Spleen (tissue), 11 donors: ENCODE results near the gene RLIM. TPM values are rescaled to one million over a fixed set of nuclear protein-coding genes. Genes with fewer than 3 reads are reported as not detected.

Experiments used
- DNase-seq: peaks from one replicate; pipeline ENCODE4 v3.0.0-alpha.2; 2020
- H3K27ac ChIP-seq, 8 donors: fragments of 200-600 bp; sonication (generic) in 7 of 8; 1 replicate in 4 of 8; 2 replicates in 4 of 8; pipeline versions ENCODE4 v1.5.0 to v1.8.0; 2016 to 2021; ENCODE audit warnings: inconsistent platforms in 4 of 8, mild to moderate bottlenecking in 4 of 8, moderate library complexity in 1 of 8
- H3K27me3 ChIP-seq, 7 donors: fragments of 200-600 bp; sonication (generic) in 6 of 7; replicated peaks in 1 of 7; 1 replicate in 4 of 7; 2 replicates in 3 of 7; pipeline versions ENCODE4 v1.5.0 to v1.8.0; 2016 to 2021; ENCODE audit warnings: inconsistent platforms in 3 of 7, mild to moderate bottlenecking in 1 of 7
- H3K36me3 ChIP-seq, 6 donors: fragments of 200-600 bp; sonication (generic) in 5 of 6; 1 replicate in 4 of 6; 2 replicates in 2 of 6; pipeline versions ENCODE4 v1.5.0 to v1.8.0; 2016 to 2021; ENCODE audit warnings: inconsistent platforms in 2 of 6
- H3K4me1 ChIP-seq, 6 donors: fragments of 200-600 bp; sonication (generic) in 5 of 6; 1 replicate in 3 of 6; 2 replicates in 3 of 6; pipeline versions ENCODE4 v1.5.0 to v1.8.0; 2016 to 2021; ENCODE audit warnings: inconsistent platforms in 3 of 6
- H3K4me3 ChIP-seq, 8 donors: fragments of 200-600 bp; sonication (generic) in 7 of 8; 1 replicate in 4 of 8; 2 replicates in 4 of 8; pipeline versions ENCODE4 v1.5.0 to v1.8.0; 2016 to 2021; ENCODE audit warnings: inconsistent platforms in 4 of 8, mild to moderate bottlenecking in 4 of 8, moderate library complexity in 2 of 8
- H3K9me3 ChIP-seq, 8 donors: fragments of 200-600 bp; sonication (generic) in 7 of 8; 1 replicate in 4 of 8; 2 replicates in 4 of 8; pipeline versions ENCODE4 v1.5.0 to v1.8.0; 2016 to 2021; ENCODE audit warnings: inconsistent platforms in 4 of 8
- POLR2A ChIP-seq, 3 donors: fragments of 450-650 bp; IDR thresholded peaks; one replicate each; pipeline ENCODE4 v1.5.1; 2017; ENCODE audit warnings: antibody characterized with exemption in 3 of 3, mild to moderate bottlenecking in 1 of 3
- POLR2AphosphoS5 ChIP-seq, 3 donors: sonication (generic); formaldehyde crosslinking; IDR thresholded peaks; one replicate each; pipeline ENCODE4 v1.5.1; 2017; ENCODE audit warnings: antibody characterized with exemption in 3 of 3
- WGBS, 5 donors: extraction: QIAGEN DNeasy Blood & Tissue Kit in 3 of 5; methylation state at CpG; one replicate each; pipeline versions ENCODE4 v1.1.5 to v1.1.7; 2013 to 2018; 5-methylcytosine and 5-hydroxymethylcytosine counted together
- intact Hi-C: fragments of 100-400 bp; cut with DNase I; formaldehyde crosslinking; loops from one replicate; pipeline ENCODE4 v1.15.0; 2023; ENCODE audit warnings: low total_unique reads
- polyA plus RNA-seq, 3 donors: library from polyadenylated mRNA; stranded (reverse); fragments of 200-250 nt; gene quantifications; one replicate each; pipeline ENCODE4 v1.2.1, GENCODE V29; 2013
- total RNA-seq, 7 donors: library from RNA; depleted of rRNA in 3 of 7; stranded (reverse); fragments of >200 nt in 3 of 7; fragmentation: NEBNext Ultra II Directional in 4 of 7; extraction: Animal tissue kit (Norgen Biotek cat#: 25700) in 4 of 7; gene quantifications; one replicate each; pipeline versions ENCODE4 v1.1.0 to v1.2.1, GENCODE V29; 2016 to 2021
- TF ChIP-seq, protein P1 (sequence below), 11 experiments: fragments of 200-600 bp in 7 of 11; fragments of 450-650 bp in 4 of 11; sonication (generic) in 4 of 11; IDR thresholded peaks in 8 of 11; conservative IDR thresholded peaks in 3 of 11; 1 replicate in 7 of 11; 2 replicates in 4 of 11; pipeline versions ENCODE4 v1.4.0 to v1.8.0; 2016 to 2021; ENCODE audit warnings: antibody characterized with exemption in 11 of 11, inconsistent platforms in 4 of 11, mild to moderate bottlenecking in 1 of 11
- donor health status: healthy with polysubstance abuse.
- donor health status: DM: no; HTN: no; CAD: no; lungs with moderate emphysema.
- donor health status: DM: no; HTN: no; CAD: no.
- donor health status: Bipolar disorder and iron deficiency.
- donor health status: healthy.
- donor health status: DM: no; HTN: no; CAD: no.
- donor health status: DM: yes; HTN: yes; CAD: no.

RLIM gene
- total and polyA plus RNA-seq, 10 donors: 5.1 to 45.6 (median 37.1) TPM

DNA sequence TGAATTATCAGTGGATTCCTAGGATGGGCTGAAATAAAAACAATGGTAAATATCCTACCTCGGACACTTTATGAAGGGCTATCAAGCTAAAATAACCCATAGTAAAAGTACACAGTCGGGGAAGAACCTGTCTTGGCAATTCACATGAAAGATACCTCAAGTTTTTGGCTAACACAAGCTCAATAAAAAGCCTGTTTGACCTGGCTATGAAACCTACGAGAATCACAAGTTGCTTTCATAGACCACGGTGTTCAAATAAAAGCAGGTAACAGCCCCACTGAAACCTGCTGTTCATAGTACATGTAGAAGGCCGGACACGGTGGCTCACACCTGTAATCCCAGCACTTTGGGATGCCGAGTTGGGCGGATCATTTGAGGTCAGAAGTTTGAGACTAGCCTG, 12.3 kb downstream of the RLIM start:
- Histone ChIP-seq H3K9me3 (no peaks in the 10 kb centered on the region), H3K4me1 (peaks cover 0 to 45% (median 6%) of the 10 kb centered on the region in 6 donors), H3K36me3 (peaks cover 0 to 13% (median 0%) of the 10 kb centered on the region in 6 donors), H3K27me3 (peaks cover 0 to 4% (median 0%) of the 10 kb centered on the region in 7 donors), H3K4me3 (no peak overlapping the region), H3K27ac (no peak overlapping the region)
- 82 to 96% (median 94%) methylated on average over 8 of the region's 8 CpGs for WGBS, 5 donors
- intact Hi-C loops: no loop called here
- no peak for TF ChIP-seq POLR2A (IDR thresholded peaks at IDR 0.05)
- no peak for DNase-seq

DNA sequence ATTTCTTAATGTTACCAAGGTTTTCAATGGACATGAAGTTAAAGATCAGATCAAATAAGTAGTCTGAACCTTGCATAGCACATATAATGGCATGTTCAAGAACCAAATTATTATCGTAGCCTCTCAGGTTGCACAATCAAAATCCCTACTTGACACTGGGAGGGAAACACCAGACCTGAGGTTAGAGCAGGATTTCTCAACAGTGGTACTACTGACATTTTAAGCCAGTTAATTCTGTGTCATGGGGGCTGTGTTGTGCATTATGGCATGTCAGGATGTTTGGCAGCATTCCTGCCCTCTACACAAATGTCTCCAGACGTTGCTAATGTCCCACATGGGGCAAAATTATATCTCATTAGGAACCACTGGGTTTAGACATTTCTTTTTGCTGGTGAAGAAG, 20.8 kb downstream of the RLIM start:
- no peaks in the 10 kb centered on the region for H3K9me3 ChIP-seq
- peaks cover 0 to 5% (median 0%) of the 10 kb centered on the region in 7 donors for H3K27me3 ChIP-seq
- no peak for TF ChIP-seq POLR2A (IDR thresholded peaks at IDR 0.05)
- TF ChIP-seq, protein P1, sequence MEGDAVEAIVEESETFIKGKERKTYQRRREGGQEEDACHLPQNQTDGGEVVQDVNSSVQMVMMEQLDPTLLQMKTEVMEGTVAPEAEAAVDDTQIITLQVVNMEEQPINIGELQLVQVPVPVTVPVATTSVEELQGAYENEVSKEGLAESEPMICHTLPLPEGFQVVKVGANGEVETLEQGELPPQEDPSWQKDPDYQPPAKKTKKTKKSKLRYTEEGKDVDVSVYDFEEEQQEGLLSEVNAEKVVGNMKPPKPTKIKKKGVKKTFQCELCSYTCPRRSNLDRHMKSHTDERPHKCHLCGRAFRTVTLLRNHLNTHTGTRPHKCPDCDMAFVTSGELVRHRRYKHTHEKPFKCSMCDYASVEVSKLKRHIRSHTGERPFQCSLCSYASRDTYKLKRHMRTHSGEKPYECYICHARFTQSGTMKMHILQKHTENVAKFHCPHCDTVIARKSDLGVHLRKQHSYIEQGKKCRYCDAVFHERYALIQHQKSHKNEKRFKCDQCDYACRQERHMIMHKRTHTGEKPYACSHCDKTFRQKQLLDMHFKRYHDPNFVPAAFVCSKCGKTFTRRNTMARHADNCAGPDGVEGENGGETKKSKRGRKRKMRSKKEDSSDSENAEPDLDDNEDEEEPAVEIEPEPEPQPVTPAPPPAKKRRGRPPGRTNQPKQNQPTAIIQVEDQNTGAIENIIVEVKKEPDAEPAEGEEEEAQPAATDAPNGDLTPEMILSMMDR (IDR thresholded peaks at IDR 0.05 in 8 of 11, conservative IDR thresholded peaks at IDR 0.05 in 3 of 11): no peak
- TF ChIP-seq POLR2AphosphoS5 (IDR thresholded peaks at IDR 0.05): no peak
- H3K36me3 ChIP-seq: peaks cover 0 to 85% (median 24%) of the 10 kb centered on the region in 6 donors
- H3K4me1 ChIP-seq: no peaks in the 10 kb centered on the region
- no peak for DNase-seq
- H3K27ac ChIP-seq: no peak overlapping the region
- intact Hi-C loops: no loop called here
- 42 to 75% (median 55%) methylated on average over 2 of the region's 2 CpGs for WGBS, 5 donors
- no peak overlapping the region for H3K4me3 ChIP-seq

DNA sequence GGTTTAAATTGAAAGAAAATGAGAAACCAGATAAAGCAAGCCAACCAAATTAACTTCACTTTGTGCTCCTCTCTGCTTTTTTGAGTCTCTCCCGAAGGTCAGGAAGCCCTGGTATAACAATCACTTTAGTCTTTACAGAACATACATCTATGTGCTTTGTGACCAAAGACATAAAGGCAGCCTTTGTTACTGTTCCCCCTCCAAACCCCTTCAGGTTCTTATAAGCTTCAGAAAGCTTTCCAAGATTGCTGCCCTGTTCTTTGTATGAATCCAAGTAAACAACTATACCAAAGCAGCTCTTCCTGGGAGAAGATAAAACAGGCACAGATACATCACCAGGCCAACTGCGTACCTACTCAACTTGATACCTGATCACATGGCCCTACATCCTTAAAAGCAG, 28.7 kb downstream of the RLIM start:
- H3K36me3 ChIP-seq: peaks cover 0 to 54% (median under 1%) of the 10 kb centered on the region in 6 donors
- no peak overlapping the region for H3K27ac ChIP-seq
- TF ChIP-seq POLR2A (IDR thresholded peaks at IDR 0.05) (no peak), POLR2AphosphoS5 (IDR thresholded peaks at IDR 0.05) (no peak)
- TF ChIP-seq, protein P1 (IDR thresholded peaks at IDR 0.05 in 8 of 11, conservative IDR thresholded peaks at IDR 0.05 in 3 of 11): no peak
- DNase-seq: no peak
- H3K27me3 ChIP-seq: peaks cover 0 to 7% (median 0%) of the 10 kb centered on the region in 7 donors
- H3K4me1 ChIP-seq: no peaks in the 10 kb centered on the region
- H3K4me3 ChIP-seq: no peak overlapping the region
- intact Hi-C loops: no loop called here
- 79 to 100% (median 91%) methylated on average over 2 of the region's 2 CpGs for WGBS, 5 donors
- H3K9me3 ChIP-seq: no peaks in the 10 kb centered on the region

DNA sequence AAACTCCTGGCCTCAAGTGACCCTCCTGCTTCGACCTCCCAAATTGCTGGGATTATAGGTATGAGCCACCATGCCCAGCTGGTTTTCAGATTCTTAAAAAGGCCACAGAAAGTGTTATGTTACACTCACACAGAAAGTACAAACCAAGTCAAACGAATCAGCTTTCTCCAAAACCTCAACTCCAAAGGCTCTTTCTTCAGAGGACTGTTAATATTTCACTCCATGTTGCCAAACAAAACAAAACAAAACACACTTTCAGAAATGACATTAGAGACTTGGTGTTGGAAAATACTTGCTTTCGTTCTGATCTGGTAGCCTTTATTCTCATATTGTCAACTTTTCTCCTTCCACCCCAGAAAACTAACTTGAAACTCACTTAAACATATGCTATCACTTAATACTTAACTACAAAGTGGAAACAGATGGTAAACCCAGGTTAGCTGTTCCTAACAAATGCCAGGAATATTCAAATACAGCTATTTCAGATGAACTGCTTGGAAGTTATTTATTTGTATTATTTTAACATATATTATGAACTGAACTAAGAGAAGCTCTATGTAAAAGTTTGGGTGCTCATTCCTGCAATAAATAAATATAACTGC, 34.7 kb downstream of the RLIM start:
- TF ChIP-seq POLR2A (IDR thresholded peaks at IDR 0.05) (no peak), POLR2AphosphoS5 (IDR thresholded peaks at IDR 0.05) (no peak)
- TF ChIP-seq, protein P1 (IDR thresholded peaks at IDR 0.05 in 8 of 11, conservative IDR thresholded peaks at IDR 0.05 in 3 of 11): no peak
- Histone ChIP-seq H3K36me3 (peaks cover 0 to 14% (median 0%) of the 10 kb centered on the region in 6 donors), H3K4me3 (no peak overlapping the region), H3K27me3 (no peaks in the 10 kb centered on the region), H3K27ac (no peak overlapping the region), H3K9me3 (no peaks in the 10 kb centered on the region), H3K4me1 (no peaks in the 10 kb centered on the region)
- intact Hi-C loops: no loop called here
- 57 to 89% (median 83%) methylated on average over 3 of the region's 3 CpGs for WGBS, 5 donors
- no peak for DNase-seq
